Progenitor cell of endocrine pancreas (in vitro differentiated cells): ENCODE data around the gene SYCN. TPM values are rescaled to one million over a fixed set of nuclear protein-coding genes. Genes with fewer than 3 reads are reported as not detected.

Experiments used
- DNase-seq: peaks from one replicate; pipeline ENCODE4 v3.0.0; 2021; ENCODE audit warnings: low spot score; ENCODE audit not compliant: unreplicated experiment
- H3K27ac Mint-ChIP-seq: 2 replicates; pipeline ENCODE4 v1.8.0; 2021; ENCODE audit warnings: mild to moderate bottlenecking, moderate library complexity, mixed read lengths
- H3K27me3 Mint-ChIP-seq: 2 replicates; pipeline ENCODE4 v1.8.0; 2021; ENCODE audit warnings: mixed read lengths
- H3K36me3 Mint-ChIP-seq: 2 replicates; pipeline ENCODE4 v1.8.0; 2022; ENCODE audit warnings: mixed read lengths; ENCODE audit not compliant: insufficient read depth
- H3K4me1 Mint-ChIP-seq: 2 replicates; pipeline ENCODE4 v1.8.0; 2021; ENCODE audit warnings: low read depth, mixed read lengths
- H3K4me3 Mint-ChIP-seq: 2 replicates; pipeline ENCODE4 v1.8.0; 2021; ENCODE audit warnings: low read depth, mild to moderate bottlenecking, moderate library complexity, mixed read lengths
- H3K9me3 Mint-ChIP-seq: 2 replicates; pipeline ENCODE4 v1.8.0; 2021; ENCODE audit warnings: low read depth, mixed read lengths
- total RNA-seq: library from RNA; stranded (reverse); gene quantifications from 2 replicates; pipeline ENCODE4 v1.2.1, GENCODE V29; 2021
- TF ChIP-seq, protein P1 (sequence below): fragments of 200-600 bp; sonication (generic); IDR thresholded peaks from one replicate; pipeline ENCODE4 v1.5.0; 2021; ENCODE audit warnings: antibody characterized with exemption, mild to moderate bottlenecking; ENCODE audit not compliant: unreplicated experiment

Gene SYCN
- total RNA-seq, 1 donor from 2014 or later, result not detected

- Mint-ChIP-seq H3K27ac (no peak overlapping the region), H3K27me3 (no peaks in the 10 kb centered on the region), H3K4me1 (peaks cover under 1% of the 10 kb centered on the region), H3K4me3 (no peak overlapping the region), H3K36me3 (peaks cover 8% of the 10 kb centered on the region), H3K9me3 (no peaks in the 10 kb centered on the region)
- TF ChIP-seq, protein P1, sequence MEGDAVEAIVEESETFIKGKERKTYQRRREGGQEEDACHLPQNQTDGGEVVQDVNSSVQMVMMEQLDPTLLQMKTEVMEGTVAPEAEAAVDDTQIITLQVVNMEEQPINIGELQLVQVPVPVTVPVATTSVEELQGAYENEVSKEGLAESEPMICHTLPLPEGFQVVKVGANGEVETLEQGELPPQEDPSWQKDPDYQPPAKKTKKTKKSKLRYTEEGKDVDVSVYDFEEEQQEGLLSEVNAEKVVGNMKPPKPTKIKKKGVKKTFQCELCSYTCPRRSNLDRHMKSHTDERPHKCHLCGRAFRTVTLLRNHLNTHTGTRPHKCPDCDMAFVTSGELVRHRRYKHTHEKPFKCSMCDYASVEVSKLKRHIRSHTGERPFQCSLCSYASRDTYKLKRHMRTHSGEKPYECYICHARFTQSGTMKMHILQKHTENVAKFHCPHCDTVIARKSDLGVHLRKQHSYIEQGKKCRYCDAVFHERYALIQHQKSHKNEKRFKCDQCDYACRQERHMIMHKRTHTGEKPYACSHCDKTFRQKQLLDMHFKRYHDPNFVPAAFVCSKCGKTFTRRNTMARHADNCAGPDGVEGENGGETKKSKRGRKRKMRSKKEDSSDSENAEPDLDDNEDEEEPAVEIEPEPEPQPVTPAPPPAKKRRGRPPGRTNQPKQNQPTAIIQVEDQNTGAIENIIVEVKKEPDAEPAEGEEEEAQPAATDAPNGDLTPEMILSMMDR, result no peak
- no peak for DNase-seq
These were observed 30.5 kb downstream of the SYCN start for GRCh38 chr19:39173502-39173991.

DNA sequence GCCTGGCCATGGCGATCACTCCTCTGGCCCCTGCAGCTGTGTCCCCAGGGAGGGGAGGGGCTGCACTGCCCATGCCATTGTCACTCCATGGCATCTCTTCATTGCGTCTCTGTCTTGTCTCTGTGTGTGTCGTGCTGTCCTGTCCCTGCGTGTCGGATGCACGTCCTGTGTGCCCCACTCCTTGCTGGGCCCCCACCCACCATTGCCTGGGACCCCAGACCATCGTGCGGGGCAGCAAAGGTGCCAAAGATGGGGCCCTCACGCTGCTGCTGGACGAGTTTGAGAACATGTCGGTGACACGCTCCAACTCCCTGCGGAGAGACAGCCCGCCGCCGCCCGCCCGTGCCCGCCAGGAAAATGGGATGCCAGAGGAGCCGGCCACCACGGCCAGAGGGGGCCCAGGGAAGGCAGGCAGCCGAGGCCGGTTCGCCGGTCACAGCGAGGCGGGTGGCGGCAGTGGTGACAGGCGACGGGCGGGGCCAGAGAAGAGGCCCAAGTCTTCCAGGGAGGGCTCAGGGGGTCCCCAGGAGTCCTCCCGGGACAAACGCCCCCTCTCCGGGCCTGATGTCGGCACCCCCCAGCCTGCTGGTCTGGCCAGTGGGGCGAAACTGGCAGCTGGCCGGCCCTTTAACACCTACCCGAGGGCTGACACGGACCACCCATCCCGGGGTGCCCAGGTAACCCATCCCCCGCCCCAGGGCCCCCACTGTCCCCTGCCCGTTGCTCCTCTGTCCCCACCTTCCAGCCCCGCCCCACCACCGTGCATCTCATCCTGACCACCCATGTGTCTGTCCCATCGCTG, 31.2 kb downstream of the SYCN start:
- TF ChIP-seq, protein P1, result no peak

GRCh38 chr19:39171479-39172465, 32.3 kb downstream of the SYCN start:
- Mint-ChIP-seq H3K4me1 (peaks cover 11% of the 10 kb centered on the region), H3K27me3 (no peaks in the 10 kb centered on the region), H3K9me3 (no peaks in the 10 kb centered on the region), H3K36me3 (peaks cover 8% of the 10 kb centered on the region), H3K4me3 (no peak overlapping the region), H3K27ac (no peak overlapping the region)
- DNase-seq, result no peak
- TF ChIP-seq, protein P1, result no peak

More for the DNA sequence above, 31.2 kb downstream of the SYCN start:
- H3K9me3 Mint-ChIP-seq, result no peaks in the 10 kb centered on the region
- no peak overlapping the region for H3K27ac Mint-ChIP-seq
- peaks cover 8% of the 10 kb centered on the region for H3K36me3 Mint-ChIP-seq
- H3K4me1 Mint-ChIP-seq, result peaks cover 4% of the 10 kb centered on the region
- H3K27me3 Mint-ChIP-seq, result no peaks in the 10 kb centered on the region
- H3K4me3 Mint-ChIP-seq, result no peak overlapping the region
- no peak for DNase-seq

GRCh38 chr19:39170386-39171231, 33.5 kb downstream of the SYCN start:
- TF ChIP-seq, protein P1, result no peak
- no peaks in the 10 kb centered on the region for H3K9me3 Mint-ChIP-seq
- H3K27ac Mint-ChIP-seq, result no peak overlapping the region
- H3K4me1 Mint-ChIP-seq, result peaks cover 11% of the 10 kb centered on the region
- peaks cover 6% of the 10 kb centered on the region for H3K36me3 Mint-ChIP-seq
- DNase-seq, result no peak
- H3K4me3 Mint-ChIP-seq, result no peak overlapping the region
- H3K27me3 Mint-ChIP-seq, result no peaks in the 10 kb centered on the region
